SHP77 (cell line): Measurements from ENCODE around the gene NOS2.
"Not testable (repeated sequence)": the region's sequence is repeated elsewhere in the genome, so short reads cannot be mapped to it uniquely, and the experiment has no call there.

Experiments
- DNase-seq, 2 experiments: peaks; one replicate each; lab custom pipeline; 2025; lab: John Stamatoyannopoulos, UW

Gene NOS2

GRCh38 chr17:27800522-27800921, at the start of gene NOS2:
Gene NOS2 (minus strand): TSS chr17:27800529. CDS start chr17:27798809, 1,720 bp downstream.
- no peak for DNase-seq

GRCh38 chr17:27849474-27850185, 49.3 kb upstream of the NOS2 start:
- no peak for DNase-seq

DNA sequence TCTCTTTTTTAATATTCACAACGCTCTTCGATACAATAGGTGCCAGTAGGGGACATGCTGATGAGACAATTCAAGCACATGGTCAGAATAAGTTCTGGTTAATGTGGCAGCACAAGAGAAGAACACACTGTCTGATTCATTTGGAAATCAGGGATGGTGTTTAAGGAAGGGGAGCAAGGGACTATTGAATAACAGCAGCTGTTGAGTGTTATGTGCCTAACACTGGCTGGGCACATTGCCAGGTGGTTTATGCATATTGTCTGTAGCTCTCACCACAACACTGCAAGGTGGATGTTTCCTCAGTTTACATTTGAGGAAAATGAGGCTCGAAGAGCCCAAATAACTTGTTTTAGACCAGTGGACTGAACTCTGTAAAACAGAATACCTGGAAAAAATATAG, 48.6 kb upstream of the NOS2 start:
- peak; percentile 22 to 76 for DNase-seq

DNA sequence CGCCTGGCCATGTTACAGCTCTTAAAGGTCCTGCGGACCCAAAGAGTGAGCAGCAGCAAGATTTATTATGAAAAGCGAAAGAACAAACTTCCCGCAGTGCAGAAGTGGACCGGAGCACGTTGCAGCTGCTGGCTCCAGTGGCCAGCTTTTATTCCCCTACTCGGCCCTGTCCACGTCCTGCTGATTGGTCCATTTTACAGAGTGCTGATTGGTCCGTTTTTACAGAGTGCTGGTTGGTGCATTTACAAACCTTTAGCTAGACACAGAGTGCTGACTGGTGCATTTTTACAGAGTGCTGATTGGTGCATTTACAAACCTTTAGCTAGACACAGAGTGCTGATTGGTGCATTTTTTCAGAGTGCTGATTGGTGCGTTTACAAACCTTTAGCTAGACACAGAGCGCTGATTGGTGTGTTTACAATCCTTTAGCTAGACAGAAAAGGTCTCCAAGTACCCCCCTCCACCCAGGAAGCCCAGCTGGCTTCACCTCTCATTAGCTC, 46.5 kb upstream of the NOS2 start:
- not testable (repeated sequence) for DNase-seq

- DNase-seq: no peak
Measured at GRCh38 chr17:27846042-27846655, 45.8 kb upstream of the NOS2 start.

DNA sequence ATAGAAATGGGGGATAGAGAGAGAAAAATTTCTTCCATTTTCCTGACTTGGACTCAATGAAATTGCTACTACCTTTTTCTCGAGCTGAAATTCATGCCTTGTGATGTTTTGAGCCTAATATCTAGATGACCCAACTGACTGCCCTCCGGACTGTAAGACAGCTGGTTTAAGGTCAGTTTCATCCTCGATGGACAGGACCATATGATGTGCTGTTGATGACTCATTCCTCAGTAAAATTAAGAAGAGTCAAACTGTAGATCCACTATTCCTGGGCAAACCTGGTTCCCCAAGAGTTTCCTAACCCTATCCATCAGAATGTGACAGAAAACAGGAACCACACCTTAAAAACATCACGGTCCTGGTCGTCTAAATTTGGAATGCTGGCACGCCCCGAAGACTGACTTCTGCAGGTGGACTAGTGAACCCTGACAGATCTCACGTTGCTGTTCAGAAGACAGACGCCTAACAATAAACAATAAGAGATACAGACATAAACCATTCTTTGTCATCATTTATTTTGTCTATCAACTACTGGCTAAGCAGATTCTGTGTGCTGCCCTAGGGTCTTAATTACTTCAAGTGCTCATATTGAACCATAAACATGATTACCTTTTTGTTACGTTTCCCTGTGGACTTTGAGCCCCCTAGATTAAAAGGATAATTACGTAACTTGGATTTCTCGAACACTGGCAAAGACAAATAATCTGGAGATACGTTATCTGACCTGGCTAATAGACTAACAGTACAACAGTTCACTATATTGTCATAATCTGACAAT, 45.1 kb upstream of the NOS2 start:
- no peak for DNase-seq

DNA sequence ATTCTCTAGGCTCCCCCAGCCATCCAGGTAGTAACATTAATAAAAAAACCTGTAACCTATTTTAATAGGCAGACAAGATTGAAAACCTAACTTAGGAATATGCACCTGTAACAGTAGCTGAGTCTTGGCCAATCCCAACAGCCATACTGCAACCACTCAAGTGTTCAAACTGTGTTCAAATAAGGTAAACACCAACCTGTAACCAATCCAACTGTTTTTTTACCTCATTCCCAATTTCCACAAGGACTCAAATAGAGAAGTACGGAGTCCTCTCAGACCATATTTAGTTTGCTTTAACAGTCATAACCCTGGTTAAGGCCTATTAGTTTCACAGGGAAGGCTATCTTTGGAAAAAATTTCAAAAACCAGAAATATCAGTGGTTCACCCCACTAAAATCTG, 40.4 kb upstream of the NOS2 start:
- DNase-seq: no peak

DNA sequence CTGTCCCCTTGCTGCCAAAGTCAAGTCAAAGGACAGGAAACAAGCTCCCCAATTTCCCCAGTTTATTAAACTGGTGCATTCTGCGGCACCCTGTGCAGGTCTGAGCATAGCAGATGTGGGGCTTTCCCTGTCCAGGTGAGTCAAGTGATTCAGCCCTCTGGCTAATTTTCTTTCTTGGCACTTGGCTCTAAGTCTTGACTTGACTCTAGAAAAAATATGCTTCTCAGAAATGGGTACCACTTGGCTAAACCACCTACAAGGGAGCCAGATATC, 40.0 kb upstream of the NOS2 start:
- DNase-seq: not testable (repeated sequence)

DNA sequence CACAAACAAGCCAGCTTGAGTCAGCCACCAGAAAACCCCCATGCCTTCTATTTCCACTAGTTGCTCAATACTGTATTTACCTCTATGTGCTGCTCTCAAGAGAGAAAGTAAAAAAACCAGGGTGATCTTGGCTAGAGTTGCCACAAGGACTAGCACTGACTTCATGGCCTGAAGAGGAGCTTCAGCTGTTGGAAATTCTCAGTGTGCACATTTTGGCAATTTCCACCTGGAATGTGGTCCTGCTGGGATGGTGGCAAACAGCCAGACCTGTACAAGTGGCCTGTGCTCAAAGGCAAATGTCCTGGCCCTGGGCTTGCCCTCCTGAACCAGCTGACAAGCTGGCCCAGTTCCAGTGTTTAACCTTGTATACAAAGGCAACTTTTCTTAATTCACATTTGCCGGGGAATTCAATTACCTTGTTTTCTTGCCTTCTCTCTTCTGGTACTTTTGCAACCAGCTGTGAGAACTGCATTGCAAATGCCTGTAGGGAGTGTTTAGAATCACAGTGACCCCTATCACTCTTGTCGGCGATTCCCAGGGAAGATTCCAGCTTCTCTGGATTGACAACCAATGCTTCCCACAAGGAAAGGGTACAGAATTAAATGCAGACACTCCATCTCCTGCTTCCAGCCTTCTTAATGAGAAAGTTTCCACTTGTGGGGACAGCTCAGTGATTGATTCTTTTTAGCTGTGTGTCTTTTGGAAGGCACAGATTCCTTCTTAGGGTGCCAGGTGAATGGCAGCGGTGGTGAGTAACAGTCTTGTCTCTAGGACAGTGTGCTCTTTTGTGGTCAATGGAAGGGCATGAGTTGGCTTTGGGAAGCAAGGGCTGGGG, 39.5 kb upstream of the NOS2 start:
- not testable (repeated sequence) for DNase-seq

GRCh38 chr17:27838607-27839006, 38.3 kb upstream of the NOS2 start:
- DNase-seq: not testable (repeated sequence)

DNA sequence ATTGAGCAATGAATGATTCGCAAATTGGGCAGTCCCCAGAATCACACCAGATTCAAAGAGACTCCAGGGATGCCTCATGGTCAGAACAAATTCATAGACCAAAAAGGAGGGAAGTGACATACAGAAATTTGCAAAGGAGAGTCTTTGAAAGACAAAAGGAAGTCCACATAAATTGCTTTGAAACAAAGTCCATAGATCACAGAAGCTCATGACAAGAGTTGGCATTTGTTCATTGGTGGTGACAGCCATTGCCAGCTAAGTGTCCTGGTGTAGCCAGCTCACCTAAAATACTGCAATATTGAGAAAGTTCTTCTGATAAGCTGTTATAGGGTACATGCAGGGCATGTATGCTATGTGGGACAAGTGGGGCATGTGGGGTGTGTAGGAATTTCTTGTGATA, 37.4 kb upstream of the NOS2 start:
- DNase-seq: not testable (repeated sequence)

DNA sequence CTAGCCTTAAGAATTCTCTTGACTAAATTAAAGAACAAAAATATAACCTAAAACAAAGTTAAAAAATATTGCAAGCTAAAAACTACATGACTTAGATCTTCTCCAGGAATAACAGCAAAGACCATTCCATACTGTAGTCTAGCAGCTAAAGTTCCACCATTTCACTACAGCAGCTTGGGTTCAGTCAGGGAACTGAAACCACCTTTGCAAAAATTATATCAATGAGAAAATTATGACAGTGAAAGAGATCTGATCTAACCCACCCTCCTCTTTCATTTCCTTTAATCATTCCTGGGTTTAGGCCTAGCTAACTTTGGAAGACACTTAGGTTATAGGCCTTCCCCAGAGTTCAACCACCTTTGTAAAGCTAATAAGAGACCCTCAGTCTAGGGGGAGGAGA, 36.3 kb upstream of the NOS2 start:
- DNase-seq: no peak

DNA sequence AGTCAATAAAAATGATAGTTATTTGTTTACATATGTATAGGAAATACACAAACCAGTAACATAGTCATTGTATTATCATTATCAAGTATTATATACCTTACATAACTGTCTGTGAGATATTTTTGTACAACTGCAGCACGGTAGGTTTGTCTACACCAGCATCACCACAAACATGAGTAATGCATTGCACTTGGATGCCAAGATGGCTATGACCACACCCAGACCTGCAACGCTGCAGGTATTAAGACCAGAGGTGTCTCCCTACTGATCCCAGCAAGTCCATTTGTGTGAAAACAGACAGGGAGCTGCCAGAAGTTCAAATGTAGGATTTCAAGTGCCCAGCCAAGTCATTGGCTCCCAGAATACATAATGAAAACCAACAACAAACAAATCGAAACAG, 34.2 kb upstream of the NOS2 start:
- no peak for DNase-seq

DNA sequence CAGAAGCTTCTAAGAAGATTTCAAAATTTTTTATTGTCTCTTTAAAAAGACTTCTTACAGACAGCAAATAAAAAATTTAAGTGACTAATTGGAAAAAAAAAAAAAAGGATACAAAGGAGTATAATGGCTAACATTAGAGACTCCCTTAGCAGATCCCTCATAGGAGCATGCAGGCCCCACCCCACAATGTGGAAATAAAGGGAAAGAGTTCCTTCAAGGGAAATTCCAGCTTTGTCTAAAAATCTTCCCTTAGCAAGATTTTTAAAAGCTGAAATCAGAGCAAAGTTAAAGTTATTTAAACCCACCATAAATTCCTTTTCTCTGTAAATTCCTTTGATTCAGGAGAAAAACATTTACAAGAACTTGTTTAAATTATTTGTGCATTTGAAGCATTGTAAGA, 32.5 kb upstream of the NOS2 start:
- no peak for DNase-seq

DNA sequence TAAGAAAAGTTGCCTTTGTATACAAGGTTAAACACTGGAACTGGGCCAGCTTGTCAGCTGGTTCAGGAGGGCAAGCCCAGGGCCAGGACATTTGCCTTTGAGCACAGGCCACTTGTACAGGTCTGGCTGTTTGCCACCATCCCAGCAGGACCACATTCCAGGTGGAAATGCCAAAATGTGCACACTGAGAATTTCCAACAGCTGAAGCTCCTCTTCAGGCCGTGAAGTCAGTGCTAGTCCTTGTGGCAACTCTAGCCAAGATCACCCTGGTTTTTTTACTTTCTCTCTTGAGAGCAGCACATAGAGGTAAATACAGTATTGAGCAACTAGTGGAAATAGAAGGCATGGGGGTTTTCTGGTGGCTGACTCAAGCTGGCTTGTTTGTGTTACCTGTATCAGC, 29.6 kb upstream of the NOS2 start:
- not testable (repeated sequence) for DNase-seq

- not testable (repeated sequence) for DNase-seq
Measured at GRCh38 chr17:27829143-27829711, 28.9 kb upstream of the NOS2 start.

GRCh38 chr17:27825459-27825858, 25.1 kb upstream of the NOS2 start:
- DNase-seq: no peak

DNA sequence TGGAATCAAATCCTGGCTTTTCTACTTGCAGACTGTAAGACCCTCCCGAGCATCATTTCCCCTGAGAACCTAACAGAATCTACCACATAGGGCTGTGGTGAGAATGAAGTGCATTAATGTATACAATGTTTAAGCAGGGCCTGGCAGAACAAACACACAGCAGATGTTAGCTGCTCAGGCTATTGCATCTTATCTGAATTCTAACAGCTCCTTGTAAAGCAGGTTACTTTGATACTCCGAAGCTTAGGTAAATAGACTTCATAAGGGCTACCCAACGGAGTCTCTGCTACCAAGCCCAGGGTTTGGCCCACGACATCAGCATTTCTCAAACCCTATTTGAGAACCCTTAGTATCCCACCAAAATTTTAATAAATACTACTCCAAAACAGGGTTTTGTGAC, 24.4 kb upstream of the NOS2 start:
- DNase-seq: no peak

GRCh38 chr17:27824176-27824715, 23.9 kb upstream of the NOS2 start:
- DNase-seq: no peak

GRCh38 chr17:27822108-27822507, 21.8 kb upstream of the NOS2 start:
- not testable (repeated sequence) for DNase-seq

DNA sequence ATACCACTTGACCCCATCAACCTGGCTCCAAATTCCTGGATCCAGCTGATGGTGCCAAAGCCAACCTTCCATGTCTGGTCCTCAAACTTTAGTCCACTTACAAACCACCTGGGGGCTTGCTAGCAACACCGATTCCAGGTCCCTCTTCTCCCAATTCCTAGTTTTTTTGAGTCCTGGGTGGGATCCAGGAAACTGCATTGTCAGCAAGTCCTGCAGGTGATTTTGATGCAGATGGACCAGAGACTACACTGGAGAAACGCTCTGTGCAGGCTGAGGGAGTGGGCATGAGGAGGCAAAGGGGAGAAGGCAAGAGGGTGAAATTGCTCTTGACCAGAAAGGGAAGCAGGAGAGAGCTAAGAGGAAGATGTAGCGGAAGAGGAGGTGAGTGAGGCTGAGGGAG, 21.0 kb upstream of the NOS2 start:
- DNase-seq: no peak

GRCh38 chr17:27819145-27819544, 18.8 kb upstream of the NOS2 start:
- DNase-seq: no peak
